Epithelial cell of proximal tubule (primary cell): ENCODE data around the gene CKMT2. TPM values are rescaled to one million over a fixed set of nuclear protein-coding genes. Genes with fewer than 3 reads are reported as not detected.

Source experiments
- DNase-seq: peaks from one replicate; pipeline ENCODE4 v3.0.0-alpha.2; 2011; ENCODE audit warnings: low read depth
- H3K4me3 ChIP-seq: 2 replicates; pipeline ENCODE4 v1.5.1; 2011; ENCODE audit warnings: low read depth, mild to moderate bottlenecking, low read length
- total RNA-seq: library from RNA; depleted of rRNA; stranded (reverse); fragments of >200 nt; gene quantifications from 2 replicates; pipeline ENCODE4 v1.2.3, GENCODE V29; 2015
- TF ChIP-seq, protein P1 (sequence below): conservative IDR thresholded peaks from 2 replicates; pipeline ENCODE4 v1.5.1; 2012; ENCODE audit warnings: low read depth, mild to moderate bottlenecking, low read length

Gene CKMT2
- total RNA-seq, 1 donor from 2014 or later: not detected

DNA sequence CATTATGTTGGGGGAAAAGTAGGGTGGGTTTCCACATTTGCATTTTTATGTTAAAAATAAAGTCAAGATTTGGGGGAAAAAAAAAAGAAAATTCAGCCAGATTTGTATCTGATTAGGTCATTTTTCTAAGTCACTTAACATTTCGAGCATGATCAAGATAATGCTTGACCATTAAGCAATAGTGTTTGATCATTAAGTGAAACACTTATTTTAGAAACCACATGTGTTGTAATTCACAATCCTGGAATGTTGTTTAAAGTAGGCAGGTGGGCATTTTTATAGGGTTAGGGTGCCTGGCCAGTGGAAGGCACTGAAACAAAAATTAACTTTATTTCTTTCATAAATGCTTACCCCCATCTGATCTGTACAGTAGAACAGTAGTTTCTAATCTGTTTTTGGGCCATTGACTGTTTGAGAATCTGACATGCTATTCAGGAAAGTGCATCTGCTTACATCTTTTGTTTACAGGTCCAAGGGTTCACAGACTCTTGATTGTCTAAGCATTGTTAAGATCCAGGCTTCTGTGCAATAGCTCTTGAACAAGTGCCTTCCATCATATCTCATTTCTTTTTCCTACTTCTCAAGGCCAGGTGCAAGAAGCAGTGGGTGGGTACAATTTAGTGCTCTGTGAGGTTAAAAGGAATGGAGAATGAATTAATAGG lies 77.4 kb downstream of the CKMT2 start:
- H3K4me3 ChIP-seq: no peak overlapping the region
- TF ChIP-seq, protein P1, sequence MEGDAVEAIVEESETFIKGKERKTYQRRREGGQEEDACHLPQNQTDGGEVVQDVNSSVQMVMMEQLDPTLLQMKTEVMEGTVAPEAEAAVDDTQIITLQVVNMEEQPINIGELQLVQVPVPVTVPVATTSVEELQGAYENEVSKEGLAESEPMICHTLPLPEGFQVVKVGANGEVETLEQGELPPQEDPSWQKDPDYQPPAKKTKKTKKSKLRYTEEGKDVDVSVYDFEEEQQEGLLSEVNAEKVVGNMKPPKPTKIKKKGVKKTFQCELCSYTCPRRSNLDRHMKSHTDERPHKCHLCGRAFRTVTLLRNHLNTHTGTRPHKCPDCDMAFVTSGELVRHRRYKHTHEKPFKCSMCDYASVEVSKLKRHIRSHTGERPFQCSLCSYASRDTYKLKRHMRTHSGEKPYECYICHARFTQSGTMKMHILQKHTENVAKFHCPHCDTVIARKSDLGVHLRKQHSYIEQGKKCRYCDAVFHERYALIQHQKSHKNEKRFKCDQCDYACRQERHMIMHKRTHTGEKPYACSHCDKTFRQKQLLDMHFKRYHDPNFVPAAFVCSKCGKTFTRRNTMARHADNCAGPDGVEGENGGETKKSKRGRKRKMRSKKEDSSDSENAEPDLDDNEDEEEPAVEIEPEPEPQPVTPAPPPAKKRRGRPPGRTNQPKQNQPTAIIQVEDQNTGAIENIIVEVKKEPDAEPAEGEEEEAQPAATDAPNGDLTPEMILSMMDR: no peak
- no peak for DNase-seq

- TF ChIP-seq, protein P1: no peak
- H3K4me3 ChIP-seq: no peak overlapping the region
- DNase-seq: no peak
Measured at GRCh38 chr5:81313278-81313677, 80.2 kb downstream of the CKMT2 start.

- TF ChIP-seq, protein P1: no peak
- no peak for DNase-seq
- no peak overlapping the region for H3K4me3 ChIP-seq
Measured at GRCh38 chr5:81313686-81314085, 80.6 kb downstream of the CKMT2 start.

GRCh38 chr5:81314581-81314980 lies 81.5 kb downstream of the CKMT2 start:
- no peak overlapping the region for H3K4me3 ChIP-seq
- TF ChIP-seq, protein P1: no peak
- DNase-seq: no peak

DNA sequence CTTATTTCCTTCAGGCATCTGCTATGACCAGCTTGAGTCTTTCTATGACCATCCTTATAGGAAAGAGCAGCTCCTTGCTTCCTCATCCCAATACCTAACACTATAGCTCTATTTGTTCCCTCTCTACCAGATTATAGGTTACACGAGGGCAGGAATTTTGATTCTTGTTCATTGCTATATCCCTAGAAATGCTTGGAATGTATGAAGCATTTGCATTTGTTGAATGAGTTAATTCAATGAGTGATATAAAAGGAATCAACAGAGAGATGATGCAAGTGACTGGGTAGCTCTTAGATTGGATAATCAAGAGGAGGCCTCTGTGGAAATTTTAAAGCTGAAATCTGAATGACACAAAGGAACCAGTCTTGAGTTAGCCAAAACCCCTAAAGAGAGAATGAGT lies 82.2 kb downstream of the CKMT2 start:
- no peak overlapping the region for H3K4me3 ChIP-seq
- peak; percentile 44 for DNase-seq

DNA sequence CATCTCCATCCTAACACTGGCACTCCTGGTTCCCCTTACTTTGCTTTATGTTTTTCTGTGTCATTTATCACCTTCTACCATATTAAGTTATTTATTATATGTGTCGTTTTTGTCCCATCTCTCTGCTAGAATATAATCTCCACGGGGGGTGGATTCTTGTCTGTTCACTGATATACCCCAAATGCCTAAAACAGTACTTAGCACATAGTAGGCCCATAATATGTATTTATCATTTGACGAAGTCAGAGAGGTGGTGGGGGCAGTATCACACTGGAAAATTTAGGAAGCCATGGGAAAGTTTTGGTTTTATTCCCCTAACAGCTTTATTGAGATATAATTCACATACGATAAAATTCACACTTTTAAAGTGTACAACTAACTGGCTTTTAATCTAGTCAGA lies 82.7 kb downstream of the CKMT2 start:
- no peak for DNase-seq
- TF ChIP-seq, protein P1: no peak
- no peak overlapping the region for H3K4me3 ChIP-seq

More for the DNA sequence above, 82.2 kb downstream of the CKMT2 start:
- TF ChIP-seq, protein P1: no peak

Other genes starting within 250 kb of the CKMT2 start
- 18.9 and 20.0 TPM in 2 replicates for gene ZCCHC9, start 68.3 kb downstream of the CKMT2 start, total RNA-seq
- not detected in 2 replicates for gene ACOT12, start 160.8 kb downstream of the CKMT2 start, total RNA-seq